GM12878 (cell line): ENCODE results near the gene ARMC9. TPM values are rescaled to one million over a fixed set of nuclear protein-coding genes. Genes with fewer than 3 reads are reported as not detected.

Experiments used
- ATAC-seq: fragments of 200-7000 bp; cut with Tn5 transposase; 3 replicates; pipeline ENCODE4 v1.9.1; 2020; ENCODE audit warnings: mild to moderate bottlenecking, moderate library complexity
- BruUV-seq: library from RNA; stranded (reverse); fragments of 400-500 nt; replicated peaks from 2 replicates; lab custom pipeline; 2021; lab: Mats Ljungman, UMichigan
- CTCF ChIA-PET: fragments of 300-600 bp; sonication (Branson Sonifier 250); formaldehyde crosslinking; extraction: SDS; loops from one replicate; lab custom pipeline; 2021; ENCODE audit warnings: inconsistent platforms; lab: Yijun Ruan, JAX
- POLR2A ChIA-PET: fragments of 350-600 bp; formaldehyde crosslinking; extraction: SDS; loops from one replicate; lab custom pipeline; 2021; ENCODE audit warnings: inconsistent platforms; lab: Charles Lee
- RAD21 ChIA-PET: fragments of 300-600 bp; sonication (Branson Sonifier 250); formaldehyde crosslinking; loops from one replicate; lab custom pipeline; 2023; ENCODE audit warnings: antibody characterized with exemption; ENCODE audit not compliant: unreplicated experiment; lab: Charles Lee
- SMC1A ChIA-PET: fragments of 300-600 bp; sonication (Branson Sonifier 250); formaldehyde crosslinking; loops from one replicate; lab custom pipeline; 2023; ENCODE audit not compliant: unreplicated experiment, uncharacterized antibody; lab: Charles Lee
- DNase-seq: peaks from one replicate; pipeline ENCODE4 v3.0.0-alpha.2; 2011; ENCODE audit warnings: low read depth, low spot score
- FAIRE-seq: peaks from 3 replicates; lab custom pipeline; 2011; peaks lifted over from hg19 to GRCh38; lab: Jason Lieb, UNC
- H2AFZ ChIP-seq: 2 replicates; pipeline ENCODE4 v1.6.0; 2011; ENCODE audit warnings: low read depth, low read length, control low read depth; ENCODE audit not compliant: control insufficient read depth
- H3K27ac ChIP-seq: 2 replicates; pipeline ENCODE4 v1.5.1; 2011; ENCODE audit warnings: control low read depth; ENCODE audit not compliant: control insufficient read depth, insufficient read depth
- H3K27me3 ChIP-seq, 2 experiments: replicated peaks in 1 of 2; 2 replicates each; pipeline versions ENCODE4 v1.6.0 to v1.6.1; 2011; ENCODE audit warnings: low read length in 1 of 2; ENCODE audit not compliant: control insufficient read depth in 2 of 2, insufficient read depth in 2 of 2
- H3K36me3 ChIP-seq, 2 experiments: 2 replicates each; pipeline ENCODE4 v1.5.1; 2011; ENCODE audit warnings: low read length in 1 of 2; ENCODE audit not compliant: control insufficient read depth in 2 of 2, insufficient read depth in 2 of 2
- H3K4me1 ChIP-seq: 2 replicates; pipeline ENCODE4 v1.6.1; 2011; ENCODE audit warnings: mild to moderate bottlenecking, low read length, moderate library complexity, mixed read lengths; ENCODE audit not compliant: control insufficient read depth, insufficient read depth
- H3K4me2 ChIP-seq: 2 replicates; pipeline ENCODE4 v1.6.0; 2011; ENCODE audit warnings: control low read depth; ENCODE audit not compliant: control insufficient read depth, insufficient read depth
- H3K4me3 ChIP-seq: fragments of 200-600 bp; sonication (generic); 2 replicates; pipeline ENCODE4 v1.5.1; 2016
- H3K79me2 ChIP-seq: 2 replicates; pipeline ENCODE4 v1.6.0; 2011; ENCODE audit warnings: low read length; ENCODE audit not compliant: control insufficient read depth, insufficient read depth
- H3K9ac ChIP-seq: 2 replicates; pipeline ENCODE4 v1.8.0; 2011; ENCODE audit warnings: low read length, control low read depth, mixed read lengths; ENCODE audit not compliant: control insufficient read depth, insufficient read depth
- H3K9me3 ChIP-seq: replicated peaks from 3 replicates; pipeline ENCODE4 v1.5.1; 2011; ENCODE audit warnings: mild to moderate bottlenecking, low read length; ENCODE audit not compliant: control insufficient read depth, insufficient read depth
- H4K20me1 ChIP-seq: 2 replicates; pipeline ENCODE4 v1.6.0; 2011; ENCODE audit not compliant: control insufficient read depth, insufficient read depth
- BRCA1 ChIP-seq: IDR thresholded peaks from 2 replicates; pipeline ENCODE4 v1.6.1; 2011; ENCODE audit warnings: low read depth, low read length, improper control_type of control experiment
- KLF5 ChIP-seq: fragments of 450-650 bp; IDR thresholded peaks from 2 replicates; pipeline ENCODE4 v1.6.1; 2014; ENCODE audit warnings: mild to moderate bottlenecking; ENCODE audit not compliant: partially characterized antibody
- SREBF2 ChIP-seq: IDR thresholded peaks from 2 replicates; pipeline ENCODE4 v1.6.1; 2012; ENCODE audit warnings: mild to moderate bottlenecking, low read length
- TCF12 ChIP-seq: IDR thresholded peaks from 2 replicates; pipeline ENCODE4 v1.6.1; 2011; ENCODE audit warnings: low read depth, mild to moderate bottlenecking, low read length
- ZNF207 ChIP-seq: fragments of 450-650 bp; IDR thresholded peaks from 2 replicates; pipeline ENCODE4 v1.6.1; 2014; ENCODE audit warnings: antibody characterized with exemption, mild to moderate bottlenecking, borderline replicate concordance
- WGBS: methylation state at CpG from one replicate; pipeline ENCODE4 v1.1.6; 2016; ENCODE audit warnings: low lambda C conversion rate; ENCODE audit not compliant: insufficient replicate concordance, insufficient coverage; ENCODE audit errors: missing lambda C conversion rate; 5-methylcytosine and 5-hydroxymethylcytosine counted together
- in situ Hi-C: fragments of 300-500 bp; cut with MboI; formaldehyde crosslinking; loops from 9 replicates; pipeline ENCODE4 v1.14.3; 2018; ENCODE audit warnings: mixed read lengths
- intact Hi-C: fragments of 100-400 bp; cut with micrococcal nuclease; formaldehyde crosslinking; loops from one replicate; pipeline ENCODE4 v1.14.2; 2022; ENCODE audit not compliant: unreplicated experiment
- polyA plus RNA-seq, 11 experiments: library from polyadenylated mRNA; depleted of rRNA in 4 of 11; unstranded in 6 of 11; stranded (reverse) in 5 of 11; fragments of >200 nt; fragmentation: Nextera tagmentation in 4 of 11; fragmentation: Illumina TruSeq in 1 of 11; extraction: Ambion mirVana in 4 of 11; extraction: Trizol in 1 of 11; gene quantifications; 1 replicate in 1 of 11; 2 replicates in 10 of 11; pipeline versions ENCODE4 v1.2.1 to v1.2.3, GENCODE V29; 2011 to 2016; ENCODE audit warnings: inconsistent platforms in 2 of 11, missing spikeins in 2 of 11, low read depth in 1 of 11
- total RNA-seq, 4 experiments: library from RNA; depleted of rRNA in 3 of 4; stranded (reverse); fragments of >200 nt in 3 of 4; fragmentation: Illumina TruSeq in 1 of 4; extraction: Trizol in 1 of 4; gene quantifications; 2 replicates each; pipeline versions ENCODE4 v1.2.1 to v1.2.3, GENCODE V29; 2013 to 2021
- TF ChIP-seq, protein P1 (sequence below): fragments of 450-650 bp; formaldehyde crosslinking; IDR thresholded peaks from 2 replicates; pipeline ENCODE4 v1.4.0; 2022; ENCODE audit warnings: mild to moderate bottlenecking, moderate library complexity
- TF ChIP-seq, protein P2 (sequence below): IDR thresholded peaks from 2 replicates; pipeline ENCODE4 v1.6.1; 2012; ENCODE audit warnings: mild to moderate bottlenecking, low read depth, low read length

The ARMC9 gene
- total and polyA plus RNA-seq, 10 of the 15 experiments (the other 5 are each of a cell fraction or from before 2014, with no cell fraction given) = 3.8 to 21.8 (median 10.4) TPM

DNA sequence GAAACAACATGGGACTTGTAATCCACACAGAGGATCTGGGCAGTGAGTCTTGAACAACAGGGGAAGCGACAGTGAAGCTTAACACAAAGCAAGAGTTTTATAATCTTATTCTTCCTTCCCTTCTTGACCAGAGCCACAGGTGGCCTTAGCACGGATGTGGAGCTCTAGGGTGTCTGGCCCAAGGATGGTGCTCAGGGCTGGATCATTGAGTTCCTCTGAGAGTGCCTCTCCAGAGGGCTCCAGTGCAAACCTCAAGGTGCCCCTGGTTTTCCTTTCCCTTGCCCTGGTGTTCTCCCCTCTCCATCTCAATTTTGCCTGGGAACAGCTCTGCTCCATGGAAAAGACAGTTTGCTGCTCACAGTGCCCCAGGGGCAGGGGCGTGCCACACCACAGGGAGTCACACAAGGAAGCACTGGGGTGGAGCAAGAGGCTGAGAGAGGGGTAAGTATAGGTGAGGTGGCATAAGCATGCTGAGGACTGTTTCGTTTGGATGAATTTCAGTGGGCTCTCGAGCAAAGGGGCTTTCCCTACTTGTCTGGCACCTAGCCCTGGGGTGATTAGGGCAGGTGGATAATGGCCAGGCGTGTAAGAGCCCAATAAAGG, 108.5 kb downstream of the ARMC9 start:
- no peak for TF ChIP-seq TCF12
- TF ChIP-seq SREBF2 = no peak
- no peak for TF ChIP-seq ZNF207
- TF ChIP-seq BRCA1 = no peak
- TF ChIP-seq, protein P1, sequence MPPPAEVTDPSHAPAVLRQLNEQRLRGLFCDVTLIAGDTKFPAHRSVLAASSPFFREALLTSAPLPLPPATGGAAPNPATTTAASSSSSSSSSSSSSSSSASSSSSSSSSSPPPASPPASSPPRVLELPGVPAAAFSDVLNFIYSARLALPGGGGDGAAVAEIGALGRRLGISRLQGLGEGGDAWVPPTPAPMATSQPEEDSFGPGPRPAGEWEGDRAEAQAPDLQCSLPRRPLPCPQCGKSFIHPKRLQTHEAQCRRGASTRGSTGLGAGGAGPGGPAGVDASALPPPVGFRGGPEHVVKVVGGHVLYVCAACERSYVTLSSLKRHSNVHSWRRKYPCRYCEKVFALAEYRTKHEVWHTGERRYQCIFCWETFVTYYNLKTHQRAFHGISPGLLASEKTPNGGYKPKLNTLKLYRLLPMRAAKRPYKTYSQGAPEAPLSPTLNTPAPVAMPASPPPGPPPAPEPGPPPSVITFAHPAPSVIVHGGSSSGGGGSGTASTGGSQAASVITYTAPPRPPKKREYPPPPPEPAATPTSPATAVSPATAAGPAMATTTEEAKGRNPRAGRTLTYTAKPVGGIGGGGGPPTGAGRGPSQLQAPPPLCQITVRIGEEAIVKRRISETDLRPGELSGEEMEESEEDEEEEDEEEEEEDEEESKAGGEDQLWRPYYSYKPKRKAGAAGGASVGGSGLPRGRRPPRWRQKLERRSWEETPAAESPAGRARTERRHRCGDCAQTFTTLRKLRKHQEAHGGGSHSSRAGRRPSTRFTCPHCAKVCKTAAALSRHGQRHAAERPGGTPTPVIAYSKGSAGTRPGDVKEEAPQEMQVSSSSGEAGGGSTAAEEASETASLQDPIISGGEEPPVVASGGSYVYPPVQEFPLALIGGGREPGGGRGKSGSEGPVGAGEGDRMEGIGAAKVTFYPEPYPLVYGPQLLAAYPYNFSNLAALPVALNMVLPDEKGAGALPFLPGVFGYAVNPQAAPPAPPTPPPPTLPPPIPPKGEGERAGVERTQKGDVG = no peak
- no peak for TF ChIP-seq KLF5
- TF ChIP-seq, protein P2, sequence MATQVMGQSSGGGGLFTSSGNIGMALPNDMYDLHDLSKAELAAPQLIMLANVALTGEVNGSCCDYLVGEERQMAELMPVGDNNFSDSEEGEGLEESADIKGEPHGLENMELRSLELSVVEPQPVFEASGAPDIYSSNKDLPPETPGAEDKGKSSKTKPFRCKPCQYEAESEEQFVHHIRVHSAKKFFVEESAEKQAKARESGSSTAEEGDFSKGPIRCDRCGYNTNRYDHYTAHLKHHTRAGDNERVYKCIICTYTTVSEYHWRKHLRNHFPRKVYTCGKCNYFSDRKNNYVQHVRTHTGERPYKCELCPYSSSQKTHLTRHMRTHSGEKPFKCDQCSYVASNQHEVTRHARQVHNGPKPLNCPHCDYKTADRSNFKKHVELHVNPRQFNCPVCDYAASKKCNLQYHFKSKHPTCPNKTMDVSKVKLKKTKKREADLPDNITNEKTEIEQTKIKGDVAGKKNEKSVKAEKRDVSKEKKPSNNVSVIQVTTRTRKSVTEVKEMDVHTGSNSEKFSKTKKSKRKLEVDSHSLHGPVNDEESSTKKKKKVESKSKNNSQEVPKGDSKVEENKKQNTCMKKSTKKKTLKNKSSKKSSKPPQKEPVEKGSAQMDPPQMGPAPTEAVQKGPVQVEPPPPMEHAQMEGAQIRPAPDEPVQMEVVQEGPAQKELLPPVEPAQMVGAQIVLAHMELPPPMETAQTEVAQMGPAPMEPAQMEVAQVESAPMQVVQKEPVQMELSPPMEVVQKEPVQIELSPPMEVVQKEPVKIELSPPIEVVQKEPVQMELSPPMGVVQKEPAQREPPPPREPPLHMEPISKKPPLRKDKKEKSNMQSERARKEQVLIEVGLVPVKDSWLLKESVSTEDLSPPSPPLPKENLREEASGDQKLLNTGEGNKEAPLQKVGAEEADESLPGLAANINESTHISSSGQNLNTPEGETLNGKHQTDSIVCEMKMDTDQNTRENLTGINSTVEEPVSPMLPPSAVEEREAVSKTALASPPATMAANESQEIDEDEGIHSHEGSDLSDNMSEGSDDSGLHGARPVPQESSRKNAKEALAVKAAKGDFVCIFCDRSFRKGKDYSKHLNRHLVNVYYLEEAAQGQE = no peak
- CTCF ChIA-PET = interaction anchor here (0.8 to 3.4 kb wide), 5 partner anchors 10 to 203 kb away, joined by 3 to 12 read pairs (median 6); no protein-coding TSS in a partner anchor
- RAD21 ChIA-PET = no interaction called here
- no peaks in the 10 kb centered on the region for H3K79me2 ChIP-seq
- no peaks in the 10 kb centered on the region for H3K9me3 ChIP-seq
- no peak; the same call in 2 of the 3 replicates for ATAC-seq
- H3K27me3 ChIP-seq = no peaks in the 10 kb centered on the region
- 53% methylated on average over 6 of the region's 6 CpGs for whole genome bisulfite sequencing
- no peaks in the 10 kb centered on the region for H4K20me1 ChIP-seq
- no peak overlapping the region for H3K9ac ChIP-seq
- no peak overlapping the region for H3K4me2 ChIP-seq
- no peak overlapping the region for H3K4me3 ChIP-seq
- POLR2A ChIA-PET = interaction anchor here (0.6 kb wide), 1 partner anchor 103 kb away, joined by 3 read pairs; no protein-coding TSS in a partner anchor
- DNase-seq = no peak
- SMC1A ChIA-PET = interaction anchor here (0.7 kb wide), 1 partner anchor 10 kb away, joined by 3 read pairs; no protein-coding TSS in a partner anchor
- no peak overlapping the region for H2AFZ ChIP-seq
- intact Hi-C loops = no loop called here
- BruUV-seq = no TSS peak
- no peak for FAIRE-seq
- H3K36me3 ChIP-seq = no peaks in the 10 kb centered on the region
- in situ Hi-C loops = no loop called here
- H3K27ac ChIP-seq = no peak overlapping the region
- peaks cover 7% of the 10 kb centered on the region for H3K4me1 ChIP-seq
